Right renal pelvis (tissue), 4 donors: Measurements from ENCODE around the gene TBC1D1. TPM values are rescaled to one million over a fixed set of nuclear protein-coding genes. Genes with fewer than 3 reads are reported as not detected.

Experiments used
- DNase-seq, 4 donors: peaks; one replicate each; pipeline ENCODE4 v3.0.0-alpha.2; 2013; ENCODE audit warnings: low read depth in 4 of 4, low spot score in 3 of 4, missing footprints in 1 of 4
- polyA plus RNA-seq, 4 donors: library from polyadenylated mRNA; unstranded; fragments of 120-200 nt; gene quantifications; one replicate each; pipeline ENCODE4 v1.2.1, GENCODE V29; 2013; ENCODE audit not compliant: insufficient read length in 4 of 4

The TBC1D1 gene
- polyA plus RNA-seq, 4 donors: 174 to 197 (median 180) TPM

DNA sequence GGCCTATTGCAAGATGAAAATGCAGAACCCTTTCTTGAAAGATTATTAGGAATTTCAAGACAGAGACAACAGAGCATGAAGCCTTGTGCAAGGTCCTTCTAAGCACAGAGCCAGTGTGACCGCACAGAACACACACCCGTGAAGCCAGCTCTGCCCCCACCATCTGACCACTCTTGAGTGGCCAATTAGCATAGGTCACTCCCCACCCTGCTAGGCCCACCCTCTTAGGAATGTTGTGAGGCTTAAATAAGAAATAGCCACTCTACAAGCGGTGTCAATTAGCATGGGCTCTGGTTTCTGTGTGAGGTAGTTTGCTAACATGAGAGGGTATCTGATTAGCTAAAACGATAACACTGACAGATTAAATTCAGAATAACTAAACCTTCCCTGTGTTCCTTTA is 222.2 kb downstream of the TBC1D1 start:
- DNase-seq: no peak

DNA sequence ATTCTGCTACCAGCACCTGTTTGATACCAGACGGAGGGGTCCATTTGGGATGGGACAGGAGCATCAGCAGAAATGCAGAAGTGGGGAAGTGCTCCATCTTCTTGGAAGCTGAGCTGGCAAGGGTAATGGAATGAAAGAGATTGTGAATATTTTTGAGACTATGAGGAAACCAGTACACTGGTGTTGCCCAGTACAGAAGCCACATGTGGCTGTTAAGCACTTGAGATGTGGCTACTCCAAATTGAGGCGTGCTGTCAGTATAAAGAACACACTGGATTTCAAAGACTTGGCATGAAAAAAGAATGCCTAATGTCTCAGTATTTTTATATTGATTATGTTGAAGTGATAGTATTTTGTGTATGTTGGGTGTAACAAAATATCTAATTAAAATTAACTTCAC is 222.7 kb downstream of the TBC1D1 start:
- DNase-seq: no peak

- no peak for DNase-seq
These were observed 223.7 kb downstream of the TBC1D1 start for GRCh38 chr4:38114386-38115150.

GRCh38 chr4:38115601-38116000 is 224.7 kb downstream of the TBC1D1 start:
- no peak for DNase-seq

DNA sequence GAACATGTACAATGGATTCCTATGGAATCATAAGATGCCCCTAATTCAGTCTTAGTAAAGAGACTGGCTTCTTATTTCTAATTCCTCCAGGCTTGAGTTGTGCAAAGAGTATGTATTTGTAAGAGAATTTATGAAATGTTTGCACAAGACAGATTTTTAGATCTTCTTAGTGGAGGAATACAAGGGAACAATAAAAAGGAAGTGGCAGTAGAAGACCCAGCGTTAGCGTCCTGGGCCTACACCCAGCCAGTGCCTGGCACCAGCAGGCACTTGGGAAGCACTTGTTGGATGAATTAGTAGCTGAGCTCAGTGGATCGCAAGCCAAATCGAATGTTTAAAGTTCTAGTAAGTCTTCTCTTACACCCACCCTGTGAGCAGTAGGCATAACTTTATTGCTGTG is 226.7 kb downstream of the TBC1D1 start:
- no peak for DNase-seq

GRCh38 chr4:38119668-38120385 is 228.9 kb downstream of the TBC1D1 start:
- DNase-seq: no peak

GRCh38 chr4:38120772-38121171 is 229.9 kb downstream of the TBC1D1 start:
- no peak for DNase-seq

- DNase-seq: no peak
These were observed 231.2 kb downstream of the TBC1D1 start for GRCh38 chr4:38122060-38122459.

- DNase-seq: no peak
These were observed 232.7 kb downstream of the TBC1D1 start for GRCh38 chr4:38123555-38123954.

DNA sequence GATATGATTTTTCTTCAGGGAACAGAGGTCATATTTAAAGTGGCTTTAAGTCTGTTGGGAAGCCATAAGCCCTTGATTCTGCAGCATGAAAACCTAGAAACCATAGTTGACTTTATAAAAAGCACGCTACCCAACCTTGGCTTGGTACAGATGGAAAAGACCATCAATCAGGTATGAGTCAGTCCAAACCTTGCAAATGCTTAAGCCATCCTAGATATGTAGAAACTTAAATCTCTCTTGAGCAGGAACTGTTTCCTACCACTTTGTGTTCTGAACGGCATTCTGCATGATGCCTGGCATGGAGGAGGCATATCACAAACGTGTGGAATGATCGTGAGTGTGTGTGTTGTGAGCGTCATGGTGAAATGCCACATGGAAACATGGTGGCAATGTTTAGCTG is 234.1 kb downstream of the TBC1D1 start:
- DNase-seq: no peak

GRCh38 chr4:38125816-38126215 is 234.9 kb downstream of the TBC1D1 start:
- no peak for DNase-seq

GRCh38 chr4:38128478-38129459 is 237.9 kb downstream of the TBC1D1 start:
- DNase-seq: no peak

DNA sequence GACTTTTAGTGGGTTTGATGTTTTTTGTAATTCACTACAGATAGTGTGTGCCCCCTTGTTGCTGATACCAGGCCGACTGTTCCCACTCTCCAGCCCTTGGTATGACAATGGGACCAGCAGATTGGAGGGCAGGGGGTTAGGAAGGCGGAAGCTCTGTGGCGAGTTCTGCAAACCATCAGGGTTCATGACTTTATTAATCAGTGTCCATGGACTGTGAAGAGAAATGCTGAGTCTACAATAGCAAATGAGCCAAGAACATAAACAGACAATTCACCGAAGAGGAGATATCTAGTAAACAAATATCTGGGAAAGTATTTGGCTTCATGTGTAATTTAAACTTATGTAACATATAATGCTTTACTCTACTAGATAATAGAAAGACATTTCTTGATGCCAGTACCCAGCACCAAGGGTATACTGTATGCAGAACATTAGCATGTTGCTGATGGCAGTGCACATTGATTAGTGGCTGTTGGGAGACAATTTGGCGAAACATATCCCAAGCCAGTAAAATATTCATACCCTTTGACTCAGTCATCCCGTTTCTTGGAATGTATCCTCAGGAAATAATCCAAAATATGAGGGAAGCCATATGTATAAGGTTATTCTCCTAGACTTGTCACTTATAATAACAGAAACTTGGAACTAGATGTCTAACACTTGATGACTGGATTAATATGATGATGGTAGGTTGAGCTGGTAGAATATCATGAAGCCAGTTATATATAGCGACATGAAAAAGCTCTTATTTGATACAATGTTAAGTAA is 238.8 kb downstream of the TBC1D1 start:
- no peak for DNase-seq

GRCh38 chr4:38130884-38131283 is 240.0 kb downstream of the TBC1D1 start:
- DNase-seq: no peak

DNA sequence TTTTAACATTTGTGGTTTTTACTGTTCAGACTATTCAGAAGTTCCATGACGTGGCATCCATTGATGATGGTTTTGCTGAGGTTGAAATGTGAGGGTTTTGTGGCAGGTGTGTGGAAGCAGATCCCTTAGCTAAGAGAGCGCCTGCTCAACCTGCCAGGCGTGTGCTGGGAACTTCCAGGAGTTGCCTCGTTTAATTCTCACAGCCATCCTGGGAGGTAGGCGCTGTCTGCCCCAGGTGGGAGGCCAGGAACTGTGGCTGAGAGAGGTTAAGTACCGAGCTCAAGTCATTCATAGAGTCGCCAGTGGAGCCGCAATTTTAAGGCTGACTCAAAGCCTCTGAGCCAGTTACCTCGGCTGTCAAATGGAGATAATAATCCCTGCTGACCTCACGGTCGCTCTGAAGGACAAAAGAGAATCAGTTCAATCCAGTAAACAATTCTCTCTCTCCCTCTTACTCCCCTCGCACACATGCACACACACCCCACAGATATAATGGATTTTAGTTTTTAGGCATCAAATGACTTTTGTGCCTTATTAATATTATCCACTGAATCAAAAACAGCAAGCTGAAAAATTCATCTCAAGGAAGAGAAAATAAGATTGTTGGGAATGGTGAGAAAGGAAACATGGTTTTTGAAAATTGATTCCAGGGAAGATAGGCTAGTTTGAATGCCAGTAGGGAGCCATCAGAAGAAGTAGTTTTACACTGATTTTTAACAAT is 240.6 kb downstream of the TBC1D1 start:
- DNase-seq: no peak

DNA sequence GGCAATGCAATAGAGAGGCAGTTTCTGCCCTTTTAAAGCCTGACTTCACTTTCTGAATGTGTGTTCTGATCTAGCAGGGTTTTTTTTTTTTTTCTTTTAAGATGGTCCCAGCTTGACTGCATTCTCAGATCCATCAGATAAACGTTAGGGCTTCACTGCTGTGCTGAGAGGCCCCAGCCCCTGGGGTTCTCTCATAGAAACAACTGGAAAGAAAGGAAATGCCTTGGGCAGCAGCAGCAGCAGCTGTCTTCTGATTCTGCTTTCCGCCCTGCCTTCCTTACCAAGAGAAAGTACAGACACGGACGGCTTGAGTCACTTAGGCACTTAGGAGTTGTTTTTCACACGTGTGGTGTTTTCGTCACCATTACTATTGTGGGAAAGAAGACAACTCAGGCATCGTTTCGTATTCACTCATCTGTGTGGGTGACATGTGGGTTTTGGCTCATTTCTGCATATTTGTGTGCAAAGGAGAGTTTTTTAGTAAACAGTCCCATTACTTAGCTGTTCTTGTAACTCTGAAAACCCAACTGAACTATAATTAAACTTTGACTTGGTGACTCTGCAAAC is 241.3 kb downstream of the TBC1D1 start:
- DNase-seq: peak in 2 of 4 donors; percentile 57 to 67

DNA sequence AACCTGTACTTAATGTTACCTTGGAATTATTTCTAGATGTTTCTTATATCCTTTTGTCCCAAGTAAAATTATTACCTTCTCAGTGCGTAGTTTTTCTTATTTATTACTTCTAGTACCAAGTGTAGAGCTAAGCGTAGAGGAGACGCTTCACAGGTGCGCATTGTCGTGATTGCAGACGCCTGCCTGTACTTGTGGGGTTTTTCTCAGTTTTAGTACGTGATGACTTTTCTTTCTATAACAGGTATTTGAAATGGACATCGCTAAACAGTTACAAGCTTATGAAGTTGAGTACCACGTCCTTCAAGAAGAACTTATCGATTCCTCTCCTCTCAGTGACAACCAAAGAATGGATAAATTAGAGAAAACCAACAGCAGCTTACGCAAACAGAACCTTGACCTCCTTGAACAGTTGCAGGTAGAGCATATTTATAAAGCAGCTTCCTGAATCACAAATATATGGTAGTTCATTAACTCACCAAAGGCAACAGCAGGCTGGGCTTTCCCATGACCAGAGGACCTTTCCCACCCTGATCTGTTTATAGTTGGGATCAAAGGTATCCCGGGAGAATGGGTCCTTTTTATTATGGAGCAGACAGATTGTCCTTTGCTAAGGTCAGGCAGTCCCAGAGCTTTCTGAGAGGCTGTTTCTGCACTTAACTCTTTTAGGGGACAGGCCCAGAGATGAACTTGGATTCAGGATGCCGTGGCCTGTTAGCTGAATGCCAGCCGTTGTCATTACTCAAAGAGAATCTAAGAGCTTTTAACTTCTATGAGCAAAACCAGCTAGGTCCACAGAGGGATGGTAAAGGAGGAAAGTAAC is 242.2 kb downstream of the TBC1D1 start:
- DNase-seq: no peak

DNA sequence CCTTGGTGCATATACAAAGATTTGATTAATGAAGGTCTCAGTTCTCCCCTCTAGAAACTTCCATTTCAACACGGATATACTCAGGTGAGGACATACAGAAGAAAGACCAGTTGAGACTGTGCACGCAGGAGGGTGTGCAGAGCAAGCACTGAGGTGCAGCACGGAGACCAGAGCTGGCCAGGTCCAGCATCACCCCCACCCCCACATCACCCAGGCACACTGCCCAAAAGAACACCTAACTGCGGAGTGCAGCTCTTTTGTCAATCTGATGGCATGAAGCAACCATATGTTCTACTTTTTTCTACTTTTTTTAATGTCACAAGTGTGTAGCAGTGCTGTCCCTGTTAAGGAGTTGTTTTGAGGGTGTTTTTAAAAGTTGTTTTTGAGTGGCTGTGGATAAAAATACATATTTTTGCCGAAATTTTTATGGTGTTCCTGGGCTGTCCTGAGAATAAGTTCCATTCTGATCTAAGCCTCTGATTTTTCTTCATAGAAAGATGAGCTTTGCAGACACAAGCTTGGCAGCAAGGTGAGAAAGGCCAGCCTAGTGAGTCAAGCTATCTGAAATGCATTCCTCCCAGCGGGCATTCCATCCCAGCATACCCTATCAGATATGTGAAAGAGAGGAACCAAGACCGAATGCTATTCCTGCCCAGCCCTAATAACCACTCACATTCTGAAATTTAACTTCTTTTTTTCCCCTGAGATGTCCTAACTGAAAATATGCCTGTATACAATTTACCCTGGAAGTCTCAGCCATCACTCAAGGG is 243.0 kb downstream of the TBC1D1 start:
- no peak for DNase-seq
